A549 (cell line): ENCODE results near the gene GATA6. TPM values are rescaled to one million over a fixed set of nuclear protein-coding genes. Genes with fewer than 3 reads are reported as not detected.

Experiments used
- ATAC-seq, 2 experiments: fragments of 200-7000 bp in 1 of 2; fragments of >200 bp in 1 of 2; cut with Nextera tagmentation in 1 of 2; cut with Tn5 transposase in 1 of 2; 3 replicates each; pipeline versions ENCODE4 v1.8.0 to v1.9.1; 2018 to 2020; ENCODE audit warnings: mild to moderate bottlenecking in 1 of 2, moderate library complexity in 1 of 2
- CTCF ChIA-PET: fragments of 300-600 bp; sonication (Branson Sonifier 250); formaldehyde crosslinking; extraction: SDS; loops from one replicate; lab custom pipeline; 2021; ENCODE audit warnings: antibody characterized with exemption, inconsistent platforms; lab: Yijun Ruan, JAX
- POLR2A ChIA-PET: fragments of 350-600 bp; formaldehyde crosslinking; extraction: SDS; loops from one replicate; lab custom pipeline; 2021; ENCODE audit warnings: antibody characterized with exemption, inconsistent platforms; lab: Yijun Ruan, JAX
- DNase-seq, 2 experiments: peaks; one replicate each; pipeline versions ENCODE4 v3.0.0 to v3.0.0-alpha.2; 2011 to 2016; ENCODE audit warnings: low read depth in 1 of 2, low spot score in 1 of 2
- FAIRE-seq: peaks from 2 replicates; lab custom pipeline; 2011; peaks lifted over from hg19 to GRCh38; lab: Jason Lieb, UNC
- H3K27ac ChIP-seq, 2 experiments: fragments of >200 bp; sonication (Bioruptor Twin); formaldehyde crosslinking; 3 replicates each; pipeline ENCODE4 v1.5.1; 2016 to 2017
- H3K4me1 ChIP-seq: fragments of >200 bp; sonication (Bioruptor Twin); formaldehyde crosslinking; 3 replicates; pipeline ENCODE4 v1.6.1; 2016
- H3K4me2 ChIP-seq: fragments of >200 bp; sonication (Bioruptor Twin); formaldehyde crosslinking; 3 replicates; pipeline ENCODE4 v1.6.1; 2016
- H3K4me3 ChIP-seq: fragments of >200 bp; sonication (Bioruptor Twin); formaldehyde crosslinking; 3 replicates; pipeline ENCODE4 v1.5.1; 2016
- H3K9me3 ChIP-seq: fragments of >200 bp; sonication (Bioruptor Twin); formaldehyde crosslinking; 3 replicates; pipeline ENCODE4 v1.6.1; 2016
- ATOH8 ChIP-seq: fragments of 250-450 bp; sonication (Bioruptor Pico); IDR thresholded peaks from 2 replicates; pipeline ENCODE4 v1.5.0; 2020; ENCODE audit warnings: low read depth, mild to moderate bottlenecking, moderate library complexity
- CBX2 ChIP-seq: fragments of 200-600 bp; sonication (generic); IDR thresholded peaks from 2 replicates; pipeline ENCODE4 v1.6.1; 2016; ENCODE audit warnings: low read depth, mild to moderate bottlenecking, borderline replicate concordance
- EHF ChIP-seq: fragments of 250-450 bp; sonication (Bioruptor Pico); IDR thresholded peaks from 2 replicates; pipeline ENCODE4 v1.5.0; 2020; ENCODE audit warnings: mild to moderate bottlenecking
- FOSL2 ChIP-seq, 2 experiments: fragments of 450-650 bp in 1 of 2; fragments of >200 bp in 1 of 2; sonication (Bioruptor Twin) in 1 of 2; formaldehyde crosslinking; IDR thresholded peaks; 2 replicates each; pipeline versions ENCODE4 v1.5.0 to v1.6.1; 2016 to 2020; ENCODE audit warnings: mild to moderate bottlenecking in 1 of 2, moderate library complexity in 1 of 2
- FOXS1 ChIP-seq: fragments of 250-450 bp; sonication (Bioruptor Pico); IDR thresholded peaks from 2 replicates; pipeline ENCODE4 v1.5.0; 2020; ENCODE audit warnings: mild to moderate bottlenecking, moderate library complexity
- HDAC2 ChIP-seq: fragments of 200-600 bp; sonication (generic); IDR thresholded peaks from 2 replicates; pipeline ENCODE4 v1.6.1; 2016
- HES2 ChIP-seq: fragments of >200 bp; sonication (Bioruptor Twin); formaldehyde crosslinking; IDR thresholded peaks from 2 replicates; pipeline ENCODE4 v1.6.1; 2016
- HEYL ChIP-seq: fragments of 250-450 bp; sonication (Bioruptor Pico); IDR thresholded peaks from 2 replicates; pipeline ENCODE4 v1.8.0; 2021; ENCODE audit warnings: mild to moderate bottlenecking, moderate library complexity
- HOXA7 ChIP-seq: fragments of 250-450 bp; sonication (Bioruptor Pico); IDR thresholded peaks from 2 replicates; pipeline ENCODE4 v1.5.0; 2020; ENCODE audit warnings: mild to moderate bottlenecking, moderate library complexity
- JUN ChIP-seq, 2 experiments: fragments of >200 bp; sonication (Bioruptor Twin); formaldehyde crosslinking; IDR thresholded peaks; 2 replicates in 1 of 2; 3 replicates in 1 of 2; pipeline ENCODE4 v1.6.1; 2016 to 2017
- JUNB ChIP-seq: fragments of >200 bp; sonication (Bioruptor Twin); formaldehyde crosslinking; IDR thresholded peaks from 2 replicates; pipeline ENCODE4 v1.6.1; 2016
- KDM5A ChIP-seq: fragments of 200-600 bp; sonication (generic); IDR thresholded peaks from 2 replicates; pipeline ENCODE4 v1.6.1; 2016; ENCODE audit warnings: antibody characterized with exemption, mild to moderate bottlenecking
- MAZ ChIP-seq: fragments of 150-350 bp; IDR thresholded peaks from 2 replicates; pipeline ENCODE4 v1.6.1; 2014; ENCODE audit warnings: antibody characterized with exemption, low read depth, low read length, borderline replicate concordance
- NFE2L2 ChIP-seq: fragments of 150-350 bp; conservative IDR thresholded peaks from 2 replicates; pipeline ENCODE4 v1.6.1; 2014; ENCODE audit warnings: low read length
- POLR2A ChIP-seq: IDR thresholded peaks from 2 replicates; pipeline ENCODE4 v1.6.1; 2012; ENCODE audit warnings: mild to moderate bottlenecking, low read length
- POLR2AphosphoS2 ChIP-seq: conservative IDR thresholded peaks from 2 replicates; pipeline ENCODE4 v1.6.1; 2012; ENCODE audit warnings: low read length, improper control_type of control experiment, inconsistent platforms
- RFX5 ChIP-seq: fragments of 450-650 bp; IDR thresholded peaks from 2 replicates; pipeline ENCODE4 v1.7.1; 2014; ENCODE audit warnings: antibody characterized with exemption, mild to moderate bottlenecking, moderate library complexity
- RNF2 ChIP-seq: fragments of 200-600 bp; sonication (generic); IDR thresholded peaks from 2 replicates; pipeline ENCODE4 v1.6.1; 2016; ENCODE audit warnings: low read depth, mild to moderate bottlenecking, antibody characterized with exemption, moderate library complexity, borderline replicate concordance
- SMC3 ChIP-seq: fragments of >200 bp; sonication (Bioruptor Twin); formaldehyde crosslinking; IDR thresholded peaks from 3 replicates; pipeline ENCODE4 v1.6.1; 2018; ENCODE audit warnings: inconsistent platforms
- TP53 ChIP-seq: fragments of 250-450 bp; sonication (Bioruptor Pico); IDR thresholded peaks from 2 replicates; pipeline ENCODE4 v1.5.0; 2021; ENCODE audit warnings: mild to moderate bottlenecking, moderate library complexity
- ZC3H11A ChIP-seq: fragments of 450-650 bp; IDR thresholded peaks from 2 replicates; pipeline ENCODE4 v1.6.1; 2014; ENCODE audit warnings: antibody characterized with exemption, mild to moderate bottlenecking
- ZFP36 ChIP-seq: fragments of 450-650 bp; IDR thresholded peaks from 2 replicates; pipeline ENCODE4 v1.6.1; 2014; ENCODE audit warnings: borderline replicate concordance; ENCODE audit not compliant: partially characterized antibody
- ZNF302 ChIP-seq: fragments of 250-450 bp; sonication (Bioruptor Pico); IDR thresholded peaks from 2 replicates; pipeline ENCODE4 v1.9.0; 2021; ENCODE audit warnings: inconsistent platforms, mild to moderate bottlenecking, moderate library complexity
- WGBS: methylation state at CpG from one replicate; pipeline ENCODE4 v1.1.6; 2017; ENCODE audit errors: missing lambda C conversion rate; 5-methylcytosine and 5-hydroxymethylcytosine counted together
- polyA plus RNA-seq, 4 experiments: library from polyadenylated mRNA; depleted of rRNA in 3 of 4; stranded (reverse); fragments of >200 nt; fragmentation: RNase III in 1 of 4; extraction: RNeasy Plus Mini Kit Qiagen cat#74134 plus additional on column Dnase treatment in 1 of 4; gene quantifications; 2 replicates in 3 of 4; 3 replicates in 1 of 4; pipeline ENCODE4 v1.2.3, GENCODE V29; 2011 to 2017
- TF ChIP-seq, protein P1 (sequence below): IDR thresholded peaks from 2 replicates; pipeline ENCODE4 v1.6.1; 2012
- TF ChIP-seq, protein P2 (sequence below): IDR thresholded peaks from 2 replicates; pipeline ENCODE4 v1.6.1; 2012; ENCODE audit warnings: low read depth, borderline replicate concordance
- TF ChIP-seq, protein P3 (sequence below): fragments of 150-350 bp; IDR thresholded peaks from 2 replicates; pipeline ENCODE4 v1.6.1; 2014; ENCODE audit warnings: low read depth, mild to moderate bottlenecking, low read length
- TF ChIP-seq, protein P4 (sequence below): fragments of >200 bp; sonication (Bioruptor Twin); formaldehyde crosslinking; IDR thresholded peaks from 3 replicates; pipeline ENCODE4 v1.6.1; 2016

The GATA6 gene
- polyA plus RNA-seq, 2 of the 4 experiments (the other 2 are of a cell fraction), result 1.2 to 1.3 TPM

DNA sequence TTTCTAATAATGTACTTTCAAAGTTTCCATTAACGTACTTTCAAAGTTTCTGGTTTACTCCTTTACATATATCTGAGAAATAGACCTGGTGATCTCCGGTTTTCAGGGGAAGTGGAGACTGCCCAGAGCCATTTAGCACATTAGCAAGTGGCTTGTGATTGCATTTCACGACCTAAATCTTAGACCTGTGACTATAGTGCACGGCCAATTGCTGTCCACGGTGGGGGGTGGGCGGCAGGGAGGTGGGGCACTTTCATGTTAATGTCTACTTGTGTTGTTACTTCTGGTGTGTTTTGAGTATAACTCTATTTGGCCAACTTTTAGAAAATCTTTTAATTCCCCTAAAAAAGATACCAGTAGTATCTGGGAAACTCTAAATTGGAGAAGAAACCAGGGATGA, 11.3 kb downstream of the GATA6 start:
- no peak for FAIRE-seq
- 76% methylated on average over 6 of the region's 6 CpGs for WGBS
- DNase-seq, result no peak
- TF ChIP-seq HOXA7 (CRISPR knock-in tag), result no peak
- no peak for TF ChIP-seq CBX2
- TF ChIP-seq HDAC2, result no peak
- TF ChIP-seq FOXS1, result no peak
- TF ChIP-seq HEYL, result no peak
- no peak for TF ChIP-seq JUNB
- TF ChIP-seq RFX5, result no peak
- TF ChIP-seq, protein P1, sequence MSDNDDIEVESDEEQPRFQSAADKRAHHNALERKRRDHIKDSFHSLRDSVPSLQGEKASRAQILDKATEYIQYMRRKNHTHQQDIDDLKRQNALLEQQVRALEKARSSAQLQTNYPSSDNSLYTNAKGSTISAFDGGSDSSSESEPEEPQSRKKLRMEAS, result no peak
- TF ChIP-seq ZC3H11A, result no peak
- no peak for TF ChIP-seq HES2
- no peak for TF ChIP-seq NFE2L2
- no peak for TF ChIP-seq RNF2
- H3K4me2 ChIP-seq, result no peak overlapping the region
- CTCF ChIA-PET, result no interaction called here
- no peak overlapping the region for H3K4me3 ChIP-seq
- no peaks in the 10 kb centered on the region for H3K9me3 ChIP-seq
- no peak for ATAC-seq
- no peaks in the 10 kb centered on the region for H3K4me1 ChIP-seq
- POLR2A ChIA-PET, result no interaction called here
- H3K27ac ChIP-seq, result no peak overlapping the region

DNA sequence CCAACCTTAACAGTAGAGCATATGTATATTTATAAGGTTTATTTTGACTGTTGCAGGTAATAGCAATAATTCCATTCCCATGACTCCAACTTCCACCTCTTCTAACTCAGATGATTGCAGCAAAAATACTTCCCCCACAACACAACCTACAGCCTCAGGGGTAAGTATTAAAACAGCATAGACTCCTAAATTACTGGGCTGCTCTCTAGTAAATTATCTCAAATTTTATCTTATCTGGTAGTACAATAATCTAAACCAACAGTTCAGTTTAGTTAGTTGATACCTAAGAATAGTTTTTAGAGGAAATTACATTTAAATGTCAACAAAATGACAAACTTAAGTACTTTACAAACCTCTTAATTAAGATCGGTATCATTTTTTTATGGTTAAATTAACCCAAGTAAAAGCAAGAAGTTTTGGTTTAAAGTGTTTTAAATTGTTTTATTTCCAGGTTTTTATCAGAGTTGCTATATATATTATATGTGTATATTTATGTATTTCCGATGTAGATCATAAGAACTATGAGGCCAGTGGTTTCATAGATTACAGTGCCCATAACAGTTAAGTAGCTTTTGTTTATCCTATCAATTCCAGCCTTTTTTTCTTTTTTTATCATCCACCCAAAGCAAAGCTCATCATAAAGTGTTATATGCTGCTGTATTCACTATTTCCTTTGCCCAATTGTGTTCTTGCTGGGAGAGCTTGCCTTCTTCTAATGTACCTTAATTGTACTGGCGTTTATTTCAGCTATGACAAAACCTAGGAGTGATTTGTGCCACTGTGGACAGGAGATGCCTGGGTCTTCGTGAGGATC, 13.7 kb downstream of the GATA6 start:
- DNase-seq, result no peak
- H3K4me3 ChIP-seq, result no peak overlapping the region
- FAIRE-seq, result no peak
- TF ChIP-seq FOSL2 (IDR thresholded peaks at IDR 0.05) (no peak), FOSL2 (CRISPR knock-in tag; IDR thresholded peaks at IDR 0.05) (no peak), ZNF302 (CRISPR knock-in tag) (no peak), MAZ (no peak), POLR2AphosphoS2 (no peak), ZFP36 (no peak), POLR2A (no peak), RFX5 (no peak), SMC3 (no peak), KDM5A (no peak), EHF (CRISPR knock-in tag) (no peak), NFE2L2 (no peak), FOXS1 (no peak), TP53 (CRISPR knock-in tag) (no peak), JUN (IDR thresholded peaks at IDR 0.05) (no peak), ATOH8 (CRISPR knock-in tag) (no peak)
- TF ChIP-seq, protein P2, sequence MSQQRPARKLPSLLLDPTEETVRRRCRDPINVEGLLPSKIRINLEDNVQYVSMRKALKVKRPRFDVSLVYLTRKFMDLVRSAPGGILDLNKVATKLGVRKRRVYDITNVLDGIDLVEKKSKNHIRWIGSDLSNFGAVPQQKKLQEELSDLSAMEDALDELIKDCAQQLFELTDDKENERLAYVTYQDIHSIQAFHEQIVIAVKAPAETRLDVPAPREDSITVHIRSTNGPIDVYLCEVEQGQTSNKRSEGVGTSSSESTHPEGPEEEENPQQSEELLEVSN, result no peak
- TF ChIP-seq, protein P1, result no peak
- TF ChIP-seq, protein P3, sequence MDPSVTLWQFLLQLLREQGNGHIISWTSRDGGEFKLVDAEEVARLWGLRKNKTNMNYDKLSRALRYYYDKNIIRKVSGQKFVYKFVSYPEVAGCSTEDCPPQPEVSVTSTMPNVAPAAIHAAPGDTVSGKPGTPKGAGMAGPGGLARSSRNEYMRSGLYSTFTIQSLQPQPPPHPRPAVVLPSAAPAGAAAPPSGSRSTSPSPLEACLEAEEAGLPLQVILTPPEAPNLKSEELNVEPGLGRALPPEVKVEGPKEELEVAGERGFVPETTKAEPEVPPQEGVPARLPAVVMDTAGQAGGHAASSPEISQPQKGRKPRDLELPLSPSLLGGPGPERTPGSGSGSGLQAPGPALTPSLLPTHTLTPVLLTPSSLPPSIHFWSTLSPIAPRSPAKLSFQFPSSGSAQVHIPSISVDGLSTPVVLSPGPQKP, result no peak
- TF ChIP-seq, protein P4, sequence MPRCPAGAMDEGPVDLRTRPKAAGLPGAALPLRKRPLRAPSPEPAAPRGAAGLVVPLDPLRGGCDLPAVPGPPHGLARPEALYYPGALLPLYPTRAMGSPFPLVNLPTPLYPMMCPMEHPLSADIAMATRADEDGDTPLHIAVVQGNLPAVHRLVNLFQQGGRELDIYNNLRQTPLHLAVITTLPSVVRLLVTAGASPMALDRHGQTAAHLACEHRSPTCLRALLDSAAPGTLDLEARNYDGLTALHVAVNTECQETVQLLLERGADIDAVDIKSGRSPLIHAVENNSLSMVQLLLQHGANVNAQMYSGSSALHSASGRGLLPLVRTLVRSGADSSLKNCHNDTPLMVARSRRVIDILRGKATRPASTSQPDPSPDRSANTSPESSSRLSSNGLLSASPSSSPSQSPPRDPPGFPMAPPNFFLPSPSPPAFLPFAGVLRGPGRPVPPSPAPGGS, result no peak
- TF ChIP-seq, all 56 proteins: peak for 0
- 88% methylated on average over 4 of the region's 4 CpGs for WGBS
- Histone ChIP-seq H3K27ac (no peak overlapping the region), H3K4me1 (no peaks in the 10 kb centered on the region), H3K4me2 (no peak overlapping the region), H3K9me3 (no peaks in the 10 kb centered on the region)
- no peak for ATAC-seq
- ChIA-PET POLR2A (no interaction called here), CTCF (interaction anchor here (0.8 kb wide), 1 partner anchor 380 kb away, joined by 3 read pairs; no protein-coding TSS in a partner anchor)
